Stimulated activated CD4-positive, alpha-beta T cell treated with anti-CD3 and anti-CD28 coated beads, Interleukin-2, amount 100 ng/mL, for 24 hours (primary cell): Measurements from ENCODE around the gene H1-8.
"Not testable (repeated sequence)": the region's sequence is repeated elsewhere in the genome, so short reads cannot be mapped to it uniquely, and the experiment has no call there.

Experiments
- DNase-seq, 2 donors: peaks; one replicate each; pipeline ENCODE4 v3.0.0-alpha.2; 2020

H1-8 gene

DNA sequence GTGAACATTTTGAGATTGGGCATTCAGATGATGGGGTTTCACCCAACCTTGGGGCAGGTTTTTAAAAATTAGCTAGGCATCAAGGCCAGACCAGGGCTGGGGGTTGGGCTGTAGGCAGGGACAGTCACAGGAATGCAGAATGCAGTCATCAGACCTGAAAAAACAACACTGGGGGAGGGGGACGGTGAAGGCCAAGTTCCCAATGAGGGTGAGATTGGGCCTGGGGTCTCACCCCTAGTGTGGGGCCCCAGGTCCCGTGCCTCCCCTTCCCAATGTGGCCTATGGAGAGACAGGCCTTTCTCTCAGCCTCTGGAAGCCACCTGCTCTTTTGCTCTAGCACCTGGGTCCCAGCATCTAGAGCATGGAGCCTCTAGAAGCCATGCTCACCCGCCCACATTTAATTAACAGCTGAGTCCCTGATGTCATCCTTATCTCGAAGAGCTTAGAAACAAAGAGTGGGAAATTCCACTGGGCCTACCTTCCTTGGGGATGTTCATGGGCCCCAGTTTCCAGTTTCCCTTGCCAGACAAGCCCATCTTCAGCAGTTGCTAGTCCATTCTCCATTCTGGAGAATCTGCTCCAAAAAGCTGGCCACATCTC lies 8.4 kb upstream of the H1-8 start:
- no peak for DNase-seq

- no peak for DNase-seq
Observed at GRCh38 chr3:129535075-129535474, 7.9 kb upstream of the H1-8 start.

GRCh38 chr3:129536374-129536667 lies 6.7 kb upstream of the H1-8 start:
- no peak for DNase-seq

DNA sequence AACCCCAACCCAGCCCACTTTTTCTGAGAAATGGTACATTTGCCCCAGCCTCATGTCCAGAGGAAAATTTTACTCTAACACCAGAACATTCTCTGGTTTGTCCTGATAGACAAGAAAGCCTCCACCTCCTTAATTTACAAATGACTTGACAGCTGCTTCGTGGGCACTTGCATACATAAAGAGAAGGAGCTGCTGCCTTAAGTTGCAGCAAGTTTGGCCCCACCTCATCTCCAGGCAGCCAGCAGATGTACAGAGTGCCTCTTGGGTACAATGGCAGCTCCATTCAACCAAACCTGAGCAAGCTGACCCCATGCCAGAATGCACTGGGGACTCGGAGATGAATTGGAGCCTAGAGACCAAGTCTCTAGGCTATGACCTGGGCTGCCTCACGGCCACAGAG lies 6.2 kb upstream of the H1-8 start:
- DNase-seq, result no peak

DNA sequence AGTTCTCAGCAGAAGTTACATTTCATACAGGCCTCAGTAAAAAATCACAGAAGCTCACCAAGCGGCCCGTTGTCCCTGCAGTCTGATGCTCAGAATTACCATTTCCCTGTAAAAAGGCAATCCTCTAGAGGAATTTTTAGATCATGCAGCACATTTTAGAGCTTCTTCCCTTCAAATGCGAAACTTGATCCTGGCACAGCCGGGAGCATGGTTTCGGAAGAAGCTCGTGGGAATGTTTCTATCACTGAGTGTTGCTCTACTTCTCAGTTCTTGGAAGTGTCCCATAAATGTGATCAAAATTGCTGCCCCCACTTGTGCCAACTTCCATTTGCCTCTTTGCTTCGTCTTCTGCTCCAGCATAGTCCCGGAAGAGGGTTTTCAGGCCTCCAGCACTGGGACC lies 3.8 kb upstream of the H1-8 start:
- DNase-seq, result no peak

GRCh38 chr3:129540776-129541516 lies 2.0 kb upstream of the H1-8 start:
- no peak for DNase-seq

DNA sequence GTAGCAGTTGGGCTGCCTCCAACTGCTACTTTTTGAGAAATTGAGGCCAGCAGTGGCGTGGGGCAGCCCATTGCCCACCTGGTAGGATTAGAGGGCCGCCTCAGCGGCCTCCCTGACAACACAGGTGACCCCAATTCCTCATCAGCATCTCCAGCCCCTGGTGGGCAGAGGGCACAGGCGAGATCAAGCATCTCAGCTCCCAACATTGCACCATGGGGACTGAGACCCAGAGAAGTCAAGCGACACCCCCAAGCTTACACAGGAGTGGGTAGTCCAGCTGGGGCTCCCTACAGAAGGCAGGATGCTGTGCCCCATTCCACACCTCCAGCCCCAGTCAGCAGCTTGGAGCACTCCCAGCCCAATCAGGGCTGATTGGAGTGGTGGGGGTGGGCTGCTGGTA lies 228 bp upstream of the H1-8 start:
- DNase-seq, result no peak

DNA sequence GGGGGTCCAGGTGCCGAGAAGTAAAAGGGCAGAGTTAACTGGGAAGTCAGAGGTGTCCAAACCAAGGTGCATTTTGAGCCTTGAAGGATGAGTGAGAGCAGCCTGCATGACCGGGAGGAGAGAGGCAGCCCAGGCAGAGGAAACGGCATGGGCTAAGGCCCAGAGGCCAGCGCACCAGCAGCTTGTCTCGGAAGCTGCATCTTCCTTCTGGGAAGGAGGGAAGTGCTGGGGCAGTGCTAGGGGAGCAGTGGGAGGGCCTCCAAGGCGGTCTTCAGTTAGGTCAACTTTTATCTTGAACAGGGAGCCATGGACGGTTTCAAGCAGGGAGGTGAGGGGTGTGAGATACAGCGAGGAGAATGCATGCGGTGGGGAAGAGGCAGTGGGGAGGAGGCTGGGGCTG lies 1.0 kb downstream of the H1-8 start:
- DNase-seq, result no peak

DNA sequence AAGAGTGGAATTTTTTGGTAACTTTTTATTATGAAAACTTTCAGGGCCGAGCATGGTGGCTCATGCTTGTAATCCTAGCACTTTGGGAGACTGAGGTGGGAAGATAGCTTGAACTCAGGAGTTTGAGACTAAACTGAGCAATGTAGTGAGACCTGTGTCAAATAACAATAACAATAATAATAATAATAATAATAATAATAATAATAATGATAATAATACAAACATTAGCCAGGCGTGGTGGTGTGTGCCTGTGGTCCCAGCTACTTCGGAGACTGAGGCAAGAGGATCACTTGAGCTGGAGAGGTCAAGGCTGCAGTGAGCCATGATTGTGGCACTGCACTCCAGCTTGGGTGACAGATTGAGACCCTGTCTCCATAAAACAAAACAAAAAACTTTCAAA lies 3.0 kb downstream of the H1-8 start:
- DNase-seq, result not testable (repeated sequence)

- no peak for DNase-seq
Observed at GRCh38 chr3:129547241-129547640, 4.3 kb downstream of the H1-8 start.

DNA sequence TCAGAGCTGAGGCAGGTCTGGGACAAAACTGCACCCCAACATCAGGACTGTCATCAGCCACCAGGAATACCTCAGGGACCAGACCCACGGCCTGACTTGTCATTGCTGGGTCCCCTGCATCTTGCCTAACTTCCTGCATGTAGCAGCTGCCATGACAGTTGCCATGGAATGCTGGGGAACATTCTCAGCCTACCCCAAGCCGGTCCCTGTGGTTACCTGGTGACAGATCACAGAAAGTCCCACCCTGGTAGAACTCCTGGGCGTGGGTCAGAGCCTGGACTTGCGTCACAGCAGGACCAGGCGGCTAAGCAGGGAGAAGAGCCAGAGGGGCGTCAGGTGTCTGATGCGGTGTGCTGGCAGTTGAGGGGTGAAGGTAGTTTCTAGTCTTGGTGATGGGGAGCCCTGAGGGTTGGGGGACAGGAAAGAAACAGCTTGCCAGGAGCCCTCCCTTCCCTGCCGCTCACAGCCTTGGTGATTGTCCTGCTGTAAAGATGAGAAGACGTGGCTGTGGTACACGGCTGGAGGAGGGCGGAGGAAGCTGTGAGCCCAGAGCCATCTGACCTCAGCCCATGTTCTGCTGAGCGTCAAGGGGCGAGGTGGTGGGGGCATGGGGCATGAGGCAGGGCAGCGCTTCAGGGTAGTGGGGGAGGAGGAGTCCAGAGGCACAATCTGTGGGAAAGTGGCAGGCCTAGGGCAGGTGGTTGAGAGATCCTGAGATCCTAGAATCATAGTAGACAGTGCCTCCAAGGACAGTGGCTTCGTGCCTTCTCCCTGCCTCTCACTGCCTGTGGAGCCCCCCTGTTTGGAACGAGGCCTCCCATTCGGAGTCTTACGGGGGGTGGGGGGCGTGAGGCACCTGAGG lies 5.4 kb downstream of the H1-8 start:
- no peak for DNase-seq

- no peak for DNase-seq
Observed at GRCh38 chr3:129549006-129549800, 6.2 kb downstream of the H1-8 start.

DNA sequence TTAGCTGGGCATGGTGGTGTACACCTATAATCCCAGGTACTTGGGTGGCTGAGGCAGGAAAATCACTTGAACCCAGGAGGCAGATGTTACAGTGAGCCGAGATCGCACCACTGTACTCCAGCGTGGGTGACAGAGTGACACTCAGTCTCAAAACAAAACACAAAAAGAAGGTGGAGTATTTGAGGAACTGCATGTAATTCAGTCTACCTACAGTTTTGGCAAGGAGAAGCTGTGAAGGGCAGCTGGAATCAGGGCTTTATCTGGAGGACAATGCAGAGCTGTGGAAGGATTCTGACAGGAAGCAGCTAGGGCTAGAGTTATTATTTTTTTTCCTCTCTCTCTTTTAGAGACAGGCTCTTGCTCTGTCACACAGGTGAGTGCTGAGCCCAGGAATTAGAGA lies 6.8 kb downstream of the H1-8 start:
- no peak for DNase-seq

DNA sequence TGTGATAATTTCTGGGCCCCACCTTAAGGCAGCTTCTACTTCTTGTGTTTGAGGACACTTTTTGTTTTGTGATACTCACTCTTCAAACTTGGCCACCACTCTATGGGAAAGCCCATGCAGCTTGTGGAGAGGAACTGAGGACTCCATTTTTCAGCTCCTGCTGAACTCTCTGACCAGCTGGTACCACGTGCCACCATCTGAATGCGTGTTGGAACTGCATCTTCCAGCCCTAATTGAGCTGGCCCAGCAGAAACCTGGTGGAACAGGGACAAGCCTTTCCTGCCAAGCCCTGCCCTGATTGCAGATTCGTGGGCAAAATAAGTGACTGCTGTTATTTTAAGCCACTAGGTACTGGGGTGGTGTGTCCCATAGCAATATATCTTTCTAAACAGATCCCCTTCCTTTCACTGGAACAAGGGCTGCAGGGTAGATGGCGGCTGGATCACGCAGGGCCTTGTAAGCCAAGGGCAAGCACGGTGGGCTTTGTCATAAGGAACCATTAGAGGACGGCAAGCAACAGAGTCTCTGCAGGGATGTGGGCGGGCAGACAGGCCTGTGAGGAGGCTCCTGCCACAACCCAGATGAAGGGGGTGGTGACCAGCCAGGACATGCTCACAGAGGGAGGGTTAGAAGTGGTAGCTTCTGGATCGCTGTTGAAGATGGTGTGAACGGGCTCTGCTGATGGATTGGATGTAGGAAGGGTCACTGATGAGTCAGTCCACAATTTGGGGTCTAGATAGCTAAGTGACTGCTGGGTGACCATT lies 9.5 kb downstream of the H1-8 start:
- DNase-seq, result no peak

DNA sequence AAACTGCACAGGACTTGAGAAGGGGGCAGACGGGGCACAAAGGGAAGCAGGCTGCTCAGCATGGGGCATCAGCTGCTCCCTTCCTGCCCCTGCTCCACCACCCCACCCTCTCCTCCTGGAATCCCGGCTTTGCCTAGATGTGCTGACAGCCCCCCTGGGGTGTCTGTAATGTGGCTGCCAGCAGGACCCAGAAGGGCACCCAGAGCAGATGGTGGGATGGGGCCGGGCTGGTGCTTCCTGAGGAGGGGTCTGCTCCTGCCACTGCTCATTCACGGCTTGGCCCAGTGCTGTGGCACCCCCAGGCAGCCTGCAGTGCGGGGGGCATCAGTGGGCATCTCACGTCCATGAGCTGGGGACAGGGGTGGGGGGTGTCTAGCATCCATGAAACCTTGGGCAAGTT lies 10.2 kb downstream of the H1-8 start:
- no peak for DNase-seq

DNA sequence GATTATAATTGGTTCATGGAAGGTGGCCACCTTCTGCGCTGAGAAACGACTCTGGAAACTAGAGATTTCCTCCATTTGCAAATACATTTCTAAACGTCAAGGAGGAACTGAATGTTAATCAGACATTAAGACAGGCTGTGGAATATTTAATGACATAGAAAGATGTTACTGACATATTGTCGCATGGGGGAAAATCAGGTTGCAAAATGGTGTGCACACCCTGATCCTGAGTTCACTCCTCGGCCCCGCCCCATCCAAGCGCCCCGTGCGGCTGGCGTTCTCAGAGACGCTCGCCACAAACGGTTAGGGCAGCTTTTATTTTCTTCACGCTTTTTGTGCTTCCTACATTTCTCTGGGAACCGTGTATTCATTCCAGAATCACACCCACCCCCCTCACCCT lies 10.7 kb downstream of the H1-8 start:
- peak in 1 of 2 donors; percentile 32 for DNase-seq

- DNase-seq, result no peak
Observed at GRCh38 chr3:129554356-129555152, 11.6 kb downstream of the H1-8 start.

DNA sequence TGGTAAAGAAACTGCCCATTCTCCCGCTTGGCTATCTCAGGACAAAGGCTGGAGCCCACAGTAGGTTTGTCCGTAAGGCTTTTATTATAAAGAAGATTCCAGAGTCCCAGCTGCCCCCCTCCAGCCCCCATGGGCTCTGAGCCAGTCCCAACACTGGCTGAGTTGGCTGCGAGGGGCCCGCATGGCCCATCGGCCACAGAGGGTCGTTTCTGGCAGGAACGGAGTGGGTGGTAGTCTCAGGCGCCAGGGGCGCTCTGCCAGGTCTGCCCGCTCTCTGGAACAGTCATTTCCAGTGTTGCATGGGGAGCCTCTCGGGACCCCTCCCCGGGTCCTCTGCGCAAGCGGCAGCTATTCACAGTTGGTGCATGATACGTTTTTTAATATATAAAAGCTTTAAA lies 12.2 kb downstream of the H1-8 start:
- DNase-seq, result no peak

DNA sequence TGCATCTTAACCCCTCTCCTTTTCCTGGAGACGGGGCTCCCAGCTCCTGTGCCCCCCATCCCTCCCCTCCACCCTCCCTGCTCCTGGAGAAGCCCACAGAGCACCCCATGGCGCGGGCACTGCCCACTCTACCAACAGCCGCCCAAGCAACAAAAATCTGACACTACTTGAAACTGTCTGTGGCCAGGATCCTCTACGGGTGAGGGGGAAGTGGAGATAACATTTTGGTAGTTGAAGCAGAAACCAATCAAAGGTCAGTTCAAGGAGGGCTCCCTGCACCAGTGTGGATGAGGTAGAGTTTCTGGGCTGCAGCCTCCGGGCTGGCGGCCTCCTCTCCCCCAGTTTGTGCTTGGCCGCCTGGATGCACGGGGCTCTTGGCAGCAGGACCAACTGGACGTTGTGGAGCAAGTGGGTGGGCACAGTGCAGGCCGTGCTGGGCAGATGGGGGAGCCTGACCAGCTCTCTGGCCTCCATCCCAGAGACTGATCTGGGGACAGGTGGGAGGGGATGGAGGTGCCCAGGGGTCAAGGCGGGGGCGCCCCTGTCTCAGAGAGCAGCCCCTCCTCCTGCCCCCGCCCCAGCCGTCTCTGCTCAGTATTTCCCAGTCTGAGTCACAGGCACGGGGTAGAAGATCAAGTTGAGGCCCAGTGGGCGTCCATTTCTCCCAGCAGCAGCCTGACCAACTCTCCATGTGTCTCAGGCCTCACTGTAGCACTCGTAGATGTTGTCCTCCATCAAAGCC lies 12.8 kb downstream of the H1-8 start:
- DNase-seq, result no peak

GRCh38 chr3:129556358-129556695 lies 13.4 kb downstream of the H1-8 start:
- DNase-seq, result no peak

DNA sequence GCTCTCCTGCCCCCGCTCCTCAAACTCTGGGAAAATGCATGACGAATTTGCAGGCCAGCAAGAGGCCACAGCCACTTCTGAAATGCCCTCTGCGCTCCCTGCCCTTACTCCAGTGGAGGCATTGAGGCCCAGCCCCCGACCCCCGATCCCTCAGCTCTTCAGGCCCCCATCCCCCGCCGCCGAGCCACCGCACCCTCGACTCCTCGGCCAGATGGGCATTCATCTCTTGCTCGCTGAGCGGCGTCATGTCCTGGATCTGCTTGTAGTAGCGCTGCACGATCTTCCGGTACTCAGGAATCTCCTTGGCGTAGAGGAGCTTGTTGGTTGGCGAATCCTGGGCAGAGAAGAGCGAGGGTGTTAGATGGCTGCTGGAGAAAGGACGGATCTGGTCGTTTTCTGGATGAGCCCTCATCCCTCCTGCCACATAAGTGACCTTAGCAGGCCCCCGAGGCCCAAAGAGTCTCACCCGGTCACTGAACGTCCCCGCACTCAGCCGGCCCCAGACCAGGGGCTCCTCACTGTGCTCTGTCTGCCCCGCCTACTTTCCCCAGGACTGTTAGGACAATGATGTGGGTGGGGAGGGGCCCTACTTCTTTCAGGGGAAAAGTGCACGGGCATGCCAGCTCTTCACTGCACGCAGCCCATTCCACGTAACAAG lies 14.0 kb downstream of the H1-8 start:
- no peak for DNase-seq
